HEK293 (cell line): Measurements from ENCODE around the gene KIF5A.
"Not testable (repeated sequence)": the region's sequence is repeated elsewhere in the genome, so short reads cannot be mapped to it uniquely, and the experiment has no call there.

Source experiments
- CTCF ChIA-PET: fragments of 350-600 bp; formaldehyde crosslinking; extraction: SDS; loops from one replicate; lab custom pipeline; 2021; ENCODE audit warnings: antibody characterized with exemption; lab: Yijun Ruan, JAX
- POLR2A ChIA-PET: fragments of 300-600 bp; formaldehyde crosslinking; extraction: SDS; loops from one replicate; lab custom pipeline; 2020; ENCODE audit warnings: antibody characterized with exemption, inconsistent platforms; lab: Yijun Ruan, JAX
- H3K27ac ChIP-seq: fragments of 200-500 bp; sonication (Bioruptor generic); 2 replicates; pipeline ENCODE4 v1.5.1; 2014; ENCODE audit warnings: low read depth, low read length, control low read depth, inconsistent platforms; ENCODE audit errors: extremely low read depth
- H3K36me3 ChIP-seq, 2 experiments: fragments of 200-500 bp in 1 of 2; sonication (Bioruptor generic) in 1 of 2; 1 replicate in 1 of 2; 2 replicates in 1 of 2; pipeline ENCODE4 v1.5.1; 2014 to 2017; ENCODE audit warnings: inconsistent platforms in 2 of 2, low read length in 2 of 2; ENCODE audit not compliant: control insufficient read depth in 2 of 2, insufficient read depth in 1 of 2
- H3K4me1 ChIP-seq: fragments of 200-500 bp; sonication (Bioruptor generic); 2 replicates; pipeline ENCODE4 v1.5.1; 2014; ENCODE audit warnings: mild to moderate bottlenecking, low read length, inconsistent platforms; ENCODE audit not compliant: control insufficient read depth, insufficient read depth
- H3K4me3 ChIP-seq: 2 replicates; pipeline ENCODE4 v1.5.1; 2011; ENCODE audit warnings: low read depth, mild to moderate bottlenecking, control low read depth, low read length, moderate library complexity
- H3K9me3 ChIP-seq: fragments of 200-500 bp; sonication (Bioruptor generic); 2 replicates; pipeline ENCODE4 v1.5.1; 2014; ENCODE audit warnings: low read depth, low read length, inconsistent platforms; ENCODE audit not compliant: control insufficient read depth, insufficient read depth
- EGR2 ChIP-seq: fragments of 450-650 bp; formaldehyde crosslinking; IDR thresholded peaks from 2 replicates; pipeline ENCODE4 v1.5.1; 2016; ENCODE audit warnings: low read depth, missing biosample characterization, missing genetic modification characterization
- REPIN1 ChIP-seq: fragments of 450-650 bp; formaldehyde crosslinking; IDR thresholded peaks from 2 replicates; pipeline ENCODE4 v1.5.1; 2017; ENCODE audit warnings: missing biosample characterization, missing genetic modification characterization, low read depth
- SCRT2 ChIP-seq: fragments of 450-650 bp; formaldehyde crosslinking; IDR thresholded peaks from 2 replicates; pipeline ENCODE4 v1.5.1; 2016; ENCODE audit warnings: missing biosample characterization, missing genetic modification characterization
- SETDB1 ChIP-seq: IDR thresholded peaks from one replicate; pipeline ENCODE4 v1.6.1; 2017; ENCODE audit warnings: mild to moderate bottlenecking, low read length, moderate library complexity, mixed read lengths; ENCODE audit not compliant: insufficient read length
- TCF7L2 ChIP-seq: IDR thresholded peaks from 2 replicates; pipeline ENCODE4 v1.6.1; 2011; ENCODE audit warnings: low read depth, mild to moderate bottlenecking, inconsistent platforms, low read length, moderate library complexity, borderline replicate concordance
- ZBTB7A ChIP-seq: fragments of 450-650 bp; formaldehyde crosslinking; IDR thresholded peaks from 2 replicates; pipeline ENCODE4 v1.5.1; 2016; ENCODE audit warnings: low read depth, missing biosample characterization, missing genetic modification characterization
- ZEB2 ChIP-seq: fragments of 450-650 bp; formaldehyde crosslinking; IDR thresholded peaks from 2 replicates; pipeline ENCODE4 v1.5.1; 2016; ENCODE audit warnings: missing biosample characterization, missing genetic modification characterization
- ZFHX2 ChIP-seq: fragments of 450-650 bp; formaldehyde crosslinking; conservative IDR thresholded peaks from 2 replicates; pipeline ENCODE4 v1.5.1; 2016; ENCODE audit warnings: missing biosample characterization, missing genetic modification characterization
- ZNF121 ChIP-seq: fragments of 450-650 bp; formaldehyde crosslinking; IDR thresholded peaks from 2 replicates; pipeline ENCODE4 v1.5.1; 2016; ENCODE audit warnings: missing biosample characterization, missing genetic modification characterization
- ZNF223 ChIP-seq: fragments of 450-650 bp; formaldehyde crosslinking; IDR thresholded peaks from 2 replicates; pipeline ENCODE4 v1.5.1; 2016; ENCODE audit warnings: missing biosample characterization, missing genetic modification characterization
- ZNF324 ChIP-seq: fragments of 450-650 bp; formaldehyde crosslinking; IDR thresholded peaks from 2 replicates; pipeline ENCODE4 v1.5.1; 2016; ENCODE audit warnings: missing biosample characterization, missing genetic modification characterization
- ZNF391 ChIP-seq: fragments of 450-650 bp; formaldehyde crosslinking; IDR thresholded peaks from 2 replicates; pipeline ENCODE4 v1.5.1; 2016; ENCODE audit warnings: low read depth, missing biosample characterization, missing genetic modification characterization, borderline replicate concordance
- ZNF416 ChIP-seq: fragments of 450-650 bp; formaldehyde crosslinking; IDR thresholded peaks from 2 replicates; pipeline ENCODE4 v1.5.1; 2016; ENCODE audit warnings: missing biosample characterization, missing genetic modification characterization
- ZNF514 ChIP-seq: fragments of 450-650 bp; formaldehyde crosslinking; IDR thresholded peaks from 2 replicates; pipeline ENCODE4 v1.5.1; 2016; ENCODE audit warnings: missing biosample characterization, missing genetic modification characterization
- ZNF544 ChIP-seq: fragments of 450-650 bp; formaldehyde crosslinking; IDR thresholded peaks from 2 replicates; pipeline ENCODE4 v1.5.0; 2017; ENCODE audit warnings: missing biosample characterization, missing genetic modification characterization
- ZNF626 ChIP-seq: fragments of 450-650 bp; sonication (Bioruptor Pico); formaldehyde crosslinking; IDR thresholded peaks from 2 replicates; pipeline ENCODE4 v1.5.1; 2018; ENCODE audit warnings: missing biosample characterization, missing genetic modification characterization, inconsistent platforms
- ZNF830 ChIP-seq: fragments of 450-650 bp; IDR thresholded peaks from 2 replicates; pipeline ENCODE4 v1.5.0; 2018; ENCODE audit warnings: missing biosample characterization, missing genetic modification characterization, low read depth, mild to moderate bottlenecking, moderate library complexity
- TF ChIP-seq, protein P1 (sequence below): fragments of 450-650 bp; formaldehyde crosslinking; IDR thresholded peaks from 2 replicates; pipeline ENCODE4 v1.5.1; 2017; ENCODE audit warnings: missing biosample characterization, mild to moderate bottlenecking, missing genetic modification characterization, moderate library complexity
- TF ChIP-seq, protein P2 (sequence below): fragments of 450-650 bp; formaldehyde crosslinking; IDR thresholded peaks from 2 replicates; pipeline ENCODE4 v1.5.1; 2016; ENCODE audit warnings: missing biosample characterization, missing genetic modification characterization
- TF ChIP-seq, protein P3 (sequence below): fragments of 450-650 bp; formaldehyde crosslinking; IDR thresholded peaks from 2 replicates; pipeline ENCODE4 v1.5.1; 2016; ENCODE audit warnings: missing biosample characterization, missing genetic modification characterization, low read depth

KIF5A gene

DNA sequence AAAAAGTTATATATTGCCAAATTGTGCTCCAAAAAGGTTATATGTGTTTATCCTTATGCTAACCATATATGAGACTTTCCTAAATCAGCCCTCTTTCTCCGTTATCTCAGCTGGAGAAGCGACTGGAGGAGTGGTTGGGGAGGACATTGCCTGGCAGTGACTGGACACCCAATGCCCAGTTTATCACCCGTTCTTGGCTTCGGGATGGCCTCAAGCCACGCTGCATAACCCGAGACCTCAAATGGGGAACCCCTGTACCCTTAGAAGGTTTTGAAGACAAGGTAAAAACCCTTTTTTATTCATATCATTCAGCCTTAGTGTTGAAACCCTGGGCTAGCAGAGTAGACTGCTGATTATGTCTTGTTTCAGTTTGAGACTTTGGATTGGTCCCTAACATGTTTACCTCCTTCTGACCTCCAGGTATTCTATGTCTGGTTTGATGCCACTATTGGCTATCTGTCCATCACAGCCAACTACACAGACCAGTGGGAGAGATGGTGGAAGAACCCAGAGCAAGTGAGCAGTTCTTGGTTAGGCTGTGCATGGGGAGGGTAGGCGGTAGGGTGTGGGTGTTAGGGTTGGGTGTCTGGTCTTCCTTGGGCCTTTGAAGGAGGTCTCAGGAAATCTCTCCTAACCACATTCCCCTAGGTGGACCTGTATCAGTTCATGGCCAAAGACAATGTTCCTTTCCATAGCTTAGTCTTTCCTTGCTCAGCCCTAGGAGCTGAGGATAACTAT lies 38.1 kb upstream of the KIF5A start:
- no peak overlapping the region for H3K27ac ChIP-seq
- no peak overlapping the region for H3K4me3 ChIP-seq
- ChIA-PET CTCF (no interaction called here), POLR2A (interaction anchor here (0.7 to 1.9 kb wide), 3 partner anchors 8 to 109 kb away, joined by 3 to 8 read pairs (median 3); partner anchors contain the start of gene DDIT3)
- TF ChIP-seq ZNF514 (tag by site-specific recombination) (no peak), ZNF830 (tag by site-specific recombination) (no peak), SETDB1 (no peak), ZNF544 (tag by site-specific recombination) (no peak), ZFHX2 (tag by site-specific recombination) (peak; percentile 72), ZBTB7A (tag by site-specific recombination) (no peak), EGR2 (tag by site-specific recombination) (peak; percentile 59)
- TF ChIP-seq, protein P1, sequence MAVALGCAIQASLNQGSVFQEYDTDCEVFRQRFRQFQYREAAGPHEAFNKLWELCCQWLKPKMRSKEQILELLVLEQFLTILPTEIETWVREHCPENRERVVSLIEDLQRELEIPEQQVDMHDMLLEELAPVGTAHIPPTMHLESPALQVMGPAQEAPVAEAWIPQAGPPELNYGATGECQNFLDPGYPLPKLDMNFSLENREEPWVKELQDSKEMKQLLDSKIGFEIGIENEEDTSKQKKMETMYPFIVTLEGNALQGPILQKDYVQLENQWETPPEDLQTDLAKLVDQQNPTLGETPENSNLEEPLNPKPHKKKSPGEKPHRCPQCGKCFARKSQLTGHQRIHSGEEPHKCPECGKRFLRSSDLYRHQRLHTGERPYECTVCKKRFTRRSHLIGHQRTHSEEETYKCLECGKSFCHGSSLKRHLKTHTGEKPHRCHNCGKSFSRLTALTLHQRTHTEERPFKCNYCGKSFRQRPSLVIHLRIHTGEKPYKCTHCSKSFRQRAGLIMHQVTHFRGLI: no peak
- H3K4me1 ChIP-seq: no peaks in the 10 kb centered on the region
- H3K36me3 ChIP-seq: peaks cover 55 to 76% of the 10 kb centered on the region in 2 experiments
- H3K9me3 ChIP-seq: no peaks in the 10 kb centered on the region

DNA sequence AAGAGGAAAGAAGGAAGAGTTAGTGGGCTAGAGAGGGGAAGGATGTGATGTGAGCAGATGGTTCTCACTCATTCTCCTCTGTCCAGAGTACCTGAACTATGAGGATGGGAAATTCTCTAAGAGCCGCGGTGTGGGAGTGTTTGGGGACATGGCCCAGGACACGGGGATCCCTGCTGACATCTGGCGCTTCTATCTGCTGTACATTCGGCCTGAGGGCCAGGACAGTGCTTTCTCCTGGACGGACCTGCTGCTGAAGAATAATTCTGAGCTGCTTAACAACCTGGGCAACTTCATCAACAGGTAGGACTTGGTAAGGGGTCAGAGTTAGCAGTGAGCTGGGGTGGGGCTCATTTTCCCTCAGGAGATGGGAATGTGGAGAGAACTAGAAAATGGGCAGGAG lies 37.2 kb upstream of the KIF5A start:
- Histone ChIP-seq H3K36me3 (peaks cover 55 to 85% of the 10 kb centered on the region in 2 experiments), H3K9me3 (no peaks in the 10 kb centered on the region), H3K4me3 (no peak overlapping the region), H3K4me1 (no peaks in the 10 kb centered on the region), H3K27ac (no peak overlapping the region)
- ChIA-PET POLR2A (interaction anchor here (1.9 kb wide), 1 partner anchor 7 kb away, joined by 8 read pairs; the partner anchor contains the start of gene DDIT3), CTCF (no interaction called here)
- TF ChIP-seq, protein P2, sequence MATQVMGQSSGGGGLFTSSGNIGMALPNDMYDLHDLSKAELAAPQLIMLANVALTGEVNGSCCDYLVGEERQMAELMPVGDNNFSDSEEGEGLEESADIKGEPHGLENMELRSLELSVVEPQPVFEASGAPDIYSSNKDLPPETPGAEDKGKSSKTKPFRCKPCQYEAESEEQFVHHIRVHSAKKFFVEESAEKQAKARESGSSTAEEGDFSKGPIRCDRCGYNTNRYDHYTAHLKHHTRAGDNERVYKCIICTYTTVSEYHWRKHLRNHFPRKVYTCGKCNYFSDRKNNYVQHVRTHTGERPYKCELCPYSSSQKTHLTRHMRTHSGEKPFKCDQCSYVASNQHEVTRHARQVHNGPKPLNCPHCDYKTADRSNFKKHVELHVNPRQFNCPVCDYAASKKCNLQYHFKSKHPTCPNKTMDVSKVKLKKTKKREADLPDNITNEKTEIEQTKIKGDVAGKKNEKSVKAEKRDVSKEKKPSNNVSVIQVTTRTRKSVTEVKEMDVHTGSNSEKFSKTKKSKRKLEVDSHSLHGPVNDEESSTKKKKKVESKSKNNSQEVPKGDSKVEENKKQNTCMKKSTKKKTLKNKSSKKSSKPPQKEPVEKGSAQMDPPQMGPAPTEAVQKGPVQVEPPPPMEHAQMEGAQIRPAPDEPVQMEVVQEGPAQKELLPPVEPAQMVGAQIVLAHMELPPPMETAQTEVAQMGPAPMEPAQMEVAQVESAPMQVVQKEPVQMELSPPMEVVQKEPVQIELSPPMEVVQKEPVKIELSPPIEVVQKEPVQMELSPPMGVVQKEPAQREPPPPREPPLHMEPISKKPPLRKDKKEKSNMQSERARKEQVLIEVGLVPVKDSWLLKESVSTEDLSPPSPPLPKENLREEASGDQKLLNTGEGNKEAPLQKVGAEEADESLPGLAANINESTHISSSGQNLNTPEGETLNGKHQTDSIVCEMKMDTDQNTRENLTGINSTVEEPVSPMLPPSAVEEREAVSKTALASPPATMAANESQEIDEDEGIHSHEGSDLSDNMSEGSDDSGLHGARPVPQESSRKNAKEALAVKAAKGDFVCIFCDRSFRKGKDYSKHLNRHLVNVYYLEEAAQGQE (tag by site-specific recombination): peak; percentile 69
- TF ChIP-seq SCRT2: peak; percentile 87
- no peak for TF ChIP-seq TCF7L2
- no peak for TF ChIP-seq ZNF121 (tag by site-specific recombination)

DNA sequence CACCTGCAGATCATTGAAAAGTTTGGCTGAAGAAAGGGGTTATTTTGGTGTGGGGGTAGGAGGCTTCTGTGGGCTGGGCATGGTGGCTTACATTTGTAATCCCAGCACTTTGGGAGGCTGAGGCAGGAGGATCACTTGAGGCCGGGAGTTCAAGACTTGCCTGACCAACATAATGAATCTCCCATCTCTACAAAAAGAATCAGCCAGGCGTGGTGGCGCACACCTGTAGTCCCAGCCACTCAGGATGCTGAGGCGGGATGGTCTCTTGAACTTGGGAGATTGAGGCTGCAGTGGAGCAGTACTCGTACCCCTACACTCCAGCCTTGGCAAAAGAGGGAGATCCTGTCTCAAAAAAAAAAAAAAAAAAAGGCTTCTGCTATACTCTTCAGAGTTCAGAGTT lies 36.6 kb upstream of the KIF5A start:
- POLR2A ChIA-PET: no interaction called here
- H3K36me3 ChIP-seq: peaks cover 55 to 91% of the 10 kb centered on the region in 2 experiments
- TF ChIP-seq ZNF416 (tag by site-specific recombination) (no peak), ZNF391 (no peak), REPIN1 (tag by site-specific recombination) (no peak), ZEB2 (tag by site-specific recombination) (no peak), ZNF324 (tag by site-specific recombination) (no peak), ZNF626 (no peak), ZNF223 (no peak)
- TF ChIP-seq, protein P3, sequence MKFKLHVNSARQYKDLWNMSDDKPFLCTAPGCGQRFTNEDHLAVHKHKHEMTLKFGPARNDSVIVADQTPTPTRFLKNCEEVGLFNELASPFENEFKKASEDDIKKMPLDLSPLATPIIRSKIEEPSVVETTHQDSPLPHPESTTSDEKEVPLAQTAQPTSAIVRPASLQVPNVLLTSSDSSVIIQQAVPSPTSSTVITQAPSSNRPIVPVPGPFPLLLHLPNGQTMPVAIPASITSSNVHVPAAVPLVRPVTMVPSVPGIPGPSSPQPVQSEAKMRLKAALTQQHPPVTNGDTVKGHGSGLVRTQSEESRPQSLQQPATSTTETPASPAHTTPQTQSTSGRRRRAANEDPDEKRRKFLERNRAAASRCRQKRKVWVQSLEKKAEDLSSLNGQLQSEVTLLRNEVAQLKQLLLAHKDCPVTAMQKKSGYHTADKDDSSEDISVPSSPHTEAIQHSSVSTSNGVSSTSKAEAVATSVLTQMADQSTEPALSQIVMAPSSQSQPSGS: no peak
- no peaks in the 10 kb centered on the region for H3K4me1 ChIP-seq
- no peaks in the 10 kb centered on the region for H3K9me3 ChIP-seq
- H3K4me3 ChIP-seq: no peak overlapping the region
- no peak overlapping the region for H3K27ac ChIP-seq
- CTCF ChIA-PET: interaction anchor here (0.7 kb wide), 1 partner anchor 38 kb away, joined by 4 read pairs; no protein-coding TSS in a partner anchor

DNA sequence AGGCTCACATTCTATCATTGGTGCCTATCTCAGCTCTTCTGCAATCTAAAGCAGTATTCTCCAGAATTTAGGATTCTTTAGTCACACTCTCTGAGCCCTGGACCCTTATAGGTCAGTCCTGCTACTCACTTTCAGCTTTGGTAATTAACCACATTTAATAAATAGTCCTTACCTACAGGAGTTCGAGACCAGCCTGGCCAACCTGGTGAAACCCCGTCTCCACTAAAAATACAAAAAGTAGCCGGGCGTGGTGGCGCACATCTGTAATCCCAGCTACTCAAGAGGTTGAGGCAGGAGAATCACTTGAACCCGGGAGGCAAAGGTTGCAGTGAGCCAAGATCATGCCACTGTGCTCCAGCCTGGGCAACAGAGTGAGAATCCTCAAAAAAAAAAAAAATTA lies 36.2 kb upstream of the KIF5A start:
- ChIA-PET POLR2A (interaction anchor here (1.0 kb wide), 1 partner anchor 9 kb away, joined by 3 read pairs; no protein-coding TSS in a partner anchor), CTCF (interaction anchor here (0.7 kb wide), 2 partner anchors 23 to 38 kb away, joined by 4 read pairs; no protein-coding TSS in a partner anchor)
- H3K9me3 ChIP-seq, H3K27ac ChIP-seq, H3K4me3 ChIP-seq, H3K4me1 ChIP-seq: not testable (repeated sequence)
- H3K36me3 ChIP-seq: peaks cover 55 to 93% of the 10 kb centered on the region in 2 experiments
